HUES6 (cell line): ENCODE measurements around the gene SPPL2B.
"Not testable (repeated sequence)": the region's sequence is repeated elsewhere in the genome, so short reads cannot be mapped to it uniquely, and the experiment has no call there.

Experiments used
- H3K27ac ChIP-seq: 2 replicates; pipeline ENCODE4 v1.7.0; 2013; ENCODE audit warnings: low read depth, mild to moderate bottlenecking, low read length, inconsistent platforms
- H3K27me3 ChIP-seq: 2 replicates; pipeline ENCODE4 v1.6.1; 2013; ENCODE audit warnings: low read length; ENCODE audit not compliant: control insufficient read depth, insufficient read depth
- H3K36me3 ChIP-seq: 2 replicates; pipeline ENCODE4 v1.6.1; 2013; ENCODE audit warnings: low read length; ENCODE audit not compliant: control insufficient read depth, insufficient read depth
- H3K4me1 ChIP-seq: 2 replicates; pipeline ENCODE4 v1.6.1; 2013; ENCODE audit warnings: low read length; ENCODE audit not compliant: control insufficient read depth, insufficient read depth
- H3K4me3 ChIP-seq: 2 replicates; pipeline ENCODE4 v1.5.1; 2013; ENCODE audit warnings: low read depth, low read length
- H3K9ac ChIP-seq: one replicate; pipeline ENCODE4 v1.6.1; 2013; ENCODE audit warnings: mild to moderate bottlenecking, low read length
- H3K9me3 ChIP-seq: 2 replicates; pipeline ENCODE4 v1.6.1; 2013; ENCODE audit warnings: low read depth, low read length; ENCODE audit not compliant: control insufficient read depth, insufficient read depth

Gene SPPL2B

GRCh38 chr19:2394054-2394441 lies 65.6 kb downstream of the SPPL2B start:
- no peak overlapping the region for H3K4me3 ChIP-seq
- H3K27me3 ChIP-seq = no peaks in the 10 kb centered on the region
- H3K9ac ChIP-seq = no peak overlapping the region
- H3K36me3 ChIP-seq = no peaks in the 10 kb centered on the region
- H3K4me1 ChIP-seq = no peaks in the 10 kb centered on the region
- H3K9me3 ChIP-seq = no peaks in the 10 kb centered on the region
- no peak overlapping the region for H3K27ac ChIP-seq

GRCh38 chr19:2394442-2395292 lies 66.2 kb downstream of the SPPL2B start:
- Histone ChIP-seq H3K27ac (no peak overlapping the region), H3K36me3 (no peaks in the 10 kb centered on the region), H3K9me3 (no peaks in the 10 kb centered on the region), H3K4me1 (no peaks in the 10 kb centered on the region), H3K9ac (no peak overlapping the region), H3K27me3 (no peaks in the 10 kb centered on the region), H3K4me3 (no peak overlapping the region)

- not testable (repeated sequence) for H3K9me3 ChIP-seq, H3K27ac ChIP-seq, H3K9ac ChIP-seq, H3K36me3 ChIP-seq, H3K4me1 ChIP-seq, H3K4me3 ChIP-seq, H3K27me3 ChIP-seq
These were observed 66.9 kb downstream of the SPPL2B start for GRCh38 chr19:2395293-2395829.

- H3K4me3 ChIP-seq, H3K36me3 ChIP-seq, H3K4me1 ChIP-seq, H3K9ac ChIP-seq, H3K9me3 ChIP-seq, H3K27me3 ChIP-seq, H3K27ac ChIP-seq: not testable (repeated sequence)
These were observed 68.7 kb downstream of the SPPL2B start for GRCh38 chr19:2397173-2397572.

GRCh38 chr19:2398735-2399305 lies 70.3 kb downstream of the SPPL2B start:
- H3K4me1 ChIP-seq = no peaks in the 10 kb centered on the region
- H3K9me3 ChIP-seq = no peaks in the 10 kb centered on the region
- no peaks in the 10 kb centered on the region for H3K36me3 ChIP-seq
- no peak overlapping the region for H3K4me3 ChIP-seq
- H3K27ac ChIP-seq = no peak overlapping the region
- H3K9ac ChIP-seq = no peak overlapping the region
- no peaks in the 10 kb centered on the region for H3K27me3 ChIP-seq

GRCh38 chr19:2399582-2399981 lies 71.1 kb downstream of the SPPL2B start:
- H3K36me3 ChIP-seq = no peaks in the 10 kb centered on the region
- no peaks in the 10 kb centered on the region for H3K9me3 ChIP-seq
- no peak overlapping the region for H3K4me3 ChIP-seq
- H3K27me3 ChIP-seq = no peaks in the 10 kb centered on the region
- no peaks in the 10 kb centered on the region for H3K4me1 ChIP-seq
- no peak overlapping the region for H3K9ac ChIP-seq
- no peak overlapping the region for H3K27ac ChIP-seq
